Measurements from ENCODE around the gene SNX3. TPM values are rescaled to one million over a fixed set of nuclear protein-coding genes. Genes with fewer than 3 reads are reported as not detected.

The SNX3 gene
- total and polyA plus RNA-seq, 12 donors, result 115 to 491 (median 230) TPM

DNA sequence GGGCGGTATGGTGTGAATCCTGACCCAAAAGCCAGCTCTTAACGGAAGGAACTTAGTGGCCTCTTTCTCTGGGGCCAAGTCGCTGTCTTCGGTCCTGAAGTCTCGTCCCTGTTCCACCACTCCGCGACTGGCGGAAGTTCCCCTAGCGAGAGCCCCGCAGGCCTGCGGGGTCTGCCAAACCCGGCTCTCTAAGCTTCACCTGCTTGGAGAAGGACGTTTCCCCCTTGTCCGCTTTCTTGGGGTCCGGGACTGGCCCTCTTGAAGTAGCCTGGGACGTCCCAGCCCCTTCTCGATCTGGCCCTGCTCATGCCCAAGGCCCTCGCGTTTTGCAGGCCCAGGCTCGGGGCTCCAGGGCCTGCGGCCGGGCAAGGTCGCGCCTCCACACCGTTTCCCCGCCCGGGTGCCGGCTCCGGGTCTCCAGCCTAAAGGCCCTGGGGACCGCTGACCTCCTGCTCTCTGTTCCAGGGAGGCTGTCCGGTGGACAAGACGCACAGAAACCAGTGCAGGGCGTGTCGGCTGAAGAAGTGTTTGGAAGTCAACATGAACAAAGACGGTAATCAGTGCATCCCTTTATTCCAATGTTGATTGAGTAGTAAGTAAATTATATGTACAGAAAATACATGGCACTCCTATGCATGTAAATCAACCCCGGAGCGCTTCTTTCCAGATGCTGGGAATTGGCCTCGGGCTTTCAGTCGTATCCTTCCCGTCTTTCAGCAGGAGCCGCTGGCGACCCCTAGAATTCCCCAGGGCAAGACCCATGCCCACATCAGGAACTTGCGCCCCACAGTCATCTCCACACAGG is 86.3 kb downstream of the SNX3 start:
- intact Hi-C loops (cut with DNase I), result loop anchor here in 1 of 2 donors (10.0 kb wide), 2 partner anchors 90 to 320 kb away; partner anchors contain the start of gene SNX3
- WGBS, 4 donors, result 32 to 43% (median 39%) methylated on average over 25 to 43 of the region's 43 CpGs
- Histone ChIP-seq H3K9me3 (replicated peaks in 1 of 3) (no peaks in the 10 kb centered on the region), H3K27ac (no peak overlapping the region), H3K36me3 (replicated peaks in 1 of 2) (no peaks in the 10 kb centered on the region), H3K4me1 (replicated peaks in 1 of 2) (peaks cover 0 to 16% of the 10 kb centered on the region in 2 donors), H3K27me3 (peaks cover 65% of the 10 kb centered on the region), H3K4me3 (peak overlapping the region in 1 of 4 donors; percentile 49)
- DNase-seq, result no peak
- TF ChIP-seq, protein P1, sequence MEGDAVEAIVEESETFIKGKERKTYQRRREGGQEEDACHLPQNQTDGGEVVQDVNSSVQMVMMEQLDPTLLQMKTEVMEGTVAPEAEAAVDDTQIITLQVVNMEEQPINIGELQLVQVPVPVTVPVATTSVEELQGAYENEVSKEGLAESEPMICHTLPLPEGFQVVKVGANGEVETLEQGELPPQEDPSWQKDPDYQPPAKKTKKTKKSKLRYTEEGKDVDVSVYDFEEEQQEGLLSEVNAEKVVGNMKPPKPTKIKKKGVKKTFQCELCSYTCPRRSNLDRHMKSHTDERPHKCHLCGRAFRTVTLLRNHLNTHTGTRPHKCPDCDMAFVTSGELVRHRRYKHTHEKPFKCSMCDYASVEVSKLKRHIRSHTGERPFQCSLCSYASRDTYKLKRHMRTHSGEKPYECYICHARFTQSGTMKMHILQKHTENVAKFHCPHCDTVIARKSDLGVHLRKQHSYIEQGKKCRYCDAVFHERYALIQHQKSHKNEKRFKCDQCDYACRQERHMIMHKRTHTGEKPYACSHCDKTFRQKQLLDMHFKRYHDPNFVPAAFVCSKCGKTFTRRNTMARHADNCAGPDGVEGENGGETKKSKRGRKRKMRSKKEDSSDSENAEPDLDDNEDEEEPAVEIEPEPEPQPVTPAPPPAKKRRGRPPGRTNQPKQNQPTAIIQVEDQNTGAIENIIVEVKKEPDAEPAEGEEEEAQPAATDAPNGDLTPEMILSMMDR (IDR thresholded peaks at IDR 0.05), result no peak
- TF ChIP-seq POLR2A (IDR thresholded peaks at IDR 0.05), result no peak

DNA sequence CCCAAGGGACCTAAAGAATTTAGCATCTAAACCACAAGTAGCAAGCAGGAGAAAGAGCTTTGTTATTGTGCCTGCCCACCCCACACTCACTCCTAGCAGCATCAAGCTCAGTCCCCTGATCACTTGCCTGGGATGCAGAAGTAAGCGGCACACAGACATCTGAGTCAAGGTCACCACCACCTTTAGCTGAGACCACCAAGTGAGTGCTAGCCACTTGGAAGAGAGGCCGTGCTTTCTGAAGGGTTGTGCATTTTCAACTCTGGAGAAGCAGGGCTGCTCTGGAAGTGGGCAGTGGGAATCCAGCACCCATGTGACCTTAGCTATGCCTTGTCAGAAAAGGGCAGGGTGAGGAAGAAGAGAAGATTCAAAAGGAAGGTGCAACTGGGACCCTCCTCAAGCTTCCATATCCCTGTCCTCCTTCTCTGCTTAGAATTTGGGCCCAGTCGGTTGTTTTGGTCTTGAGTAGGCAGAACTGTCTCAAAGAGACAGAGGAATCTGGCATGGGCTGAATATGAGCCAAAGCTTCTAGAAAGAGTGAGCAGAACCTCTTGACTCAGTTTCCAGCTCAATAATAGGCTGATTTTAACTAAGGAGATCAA is 88.8 kb downstream of the SNX3 start:
- no peak for DNase-seq
- Histone ChIP-seq H3K27ac (no peak overlapping the region), H3K27me3 (peaks cover 91% of the 10 kb centered on the region), H3K36me3 (replicated peaks in 1 of 2) (no peaks in the 10 kb centered on the region), H3K9me3 (replicated peaks in 1 of 3) (no peaks in the 10 kb centered on the region), H3K4me1 (replicated peaks in 1 of 2) (peaks cover 0 to 31% of the 10 kb centered on the region in 2 donors), H3K4me3 (no peak overlapping the region)
- intact Hi-C loops (cut with DNase I), result loop anchor here in 1 of 2 donors (10.0 kb wide), 2 partner anchors 93 to 323 kb away; partner anchors contain the start of gene SNX3
- 48 to 65% (median 62%) methylated on average over 2 to 3 of the region's 3 CpGs for WGBS, 4 donors
- TF ChIP-seq, protein P1 (IDR thresholded peaks at IDR 0.05), result no peak
- no peak for TF ChIP-seq POLR2A (IDR thresholded peaks at IDR 0.05)

DNA sequence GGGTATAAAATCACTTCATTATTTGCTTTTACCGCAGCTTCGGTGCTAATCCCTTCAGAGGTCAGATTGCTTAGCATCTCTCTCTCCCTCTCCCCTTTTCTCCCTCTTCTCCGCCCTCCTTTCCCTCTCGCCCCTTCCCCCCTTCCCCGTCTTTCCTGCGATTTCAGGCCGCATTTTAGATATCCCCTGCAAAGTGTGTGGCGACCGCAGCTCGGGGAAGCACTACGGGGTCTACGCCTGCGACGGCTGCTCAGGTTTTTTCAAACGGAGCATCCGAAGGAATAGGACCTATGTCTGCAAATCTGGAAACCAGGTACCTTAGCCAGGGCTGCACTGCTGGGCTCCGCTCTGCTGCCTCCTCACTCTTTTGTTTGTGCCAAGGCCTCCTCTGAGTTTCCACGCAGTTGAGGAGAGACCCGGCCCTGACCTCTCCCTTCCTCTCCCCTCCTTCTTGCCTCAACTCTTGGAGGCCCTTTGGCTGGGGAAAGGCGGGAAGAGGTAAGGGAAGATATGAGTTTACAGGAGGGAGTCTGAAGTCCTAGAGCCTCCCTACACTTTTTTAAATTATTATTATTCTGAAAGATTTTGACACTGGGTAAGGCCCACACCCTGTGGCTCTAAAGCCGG is 89.4 kb downstream of the SNX3 start:
- H3K4me1 ChIP-seq (replicated peaks in 1 of 2), result peaks cover 0 to 34% of the 10 kb centered on the region in 2 donors
- intact Hi-C loops (cut with DNase I), result loop anchor here in 1 of 2 donors (10.0 kb wide), 2 partner anchors 93 to 323 kb away; partner anchors contain the start of gene SNX3
- DNase-seq, result no peak
- H3K27me3 ChIP-seq, result peaks cover 95% of the 10 kb centered on the region
- H3K4me3 ChIP-seq, result no peak overlapping the region
- no peak for TF ChIP-seq POLR2A (IDR thresholded peaks at IDR 0.05)
- TF ChIP-seq, protein P1 (IDR thresholded peaks at IDR 0.05), result no peak
- H3K36me3 ChIP-seq (replicated peaks in 1 of 2), result no peaks in the 10 kb centered on the region
- H3K9me3 ChIP-seq (replicated peaks in 1 of 3), result no peaks in the 10 kb centered on the region
- H3K27ac ChIP-seq, result no peak overlapping the region
- WGBS, 4 donors, result 46 to 53% (median 51%) methylated on average over 21 of the region's 21 CpGs

Measured in adrenal gland (tissue), 12 donors.